ENCODE results near the gene RYR2. TPM values are rescaled to one million over a fixed set of nuclear protein-coding genes. Genes with fewer than 3 reads are reported as not detected.

RYR2 gene
- total RNA-seq, 2 donors from 2014 or later, result 7.6 to 8.8 TPM

- DNase-seq (ENCODE audit: low spot score), result no peak
- intact Hi-C loops (cut with DNase I), result no loop called here
Observed at GRCh38 chr1:237281481-237281880, 239.5 kb downstream of the RYR2 start.

DNA sequence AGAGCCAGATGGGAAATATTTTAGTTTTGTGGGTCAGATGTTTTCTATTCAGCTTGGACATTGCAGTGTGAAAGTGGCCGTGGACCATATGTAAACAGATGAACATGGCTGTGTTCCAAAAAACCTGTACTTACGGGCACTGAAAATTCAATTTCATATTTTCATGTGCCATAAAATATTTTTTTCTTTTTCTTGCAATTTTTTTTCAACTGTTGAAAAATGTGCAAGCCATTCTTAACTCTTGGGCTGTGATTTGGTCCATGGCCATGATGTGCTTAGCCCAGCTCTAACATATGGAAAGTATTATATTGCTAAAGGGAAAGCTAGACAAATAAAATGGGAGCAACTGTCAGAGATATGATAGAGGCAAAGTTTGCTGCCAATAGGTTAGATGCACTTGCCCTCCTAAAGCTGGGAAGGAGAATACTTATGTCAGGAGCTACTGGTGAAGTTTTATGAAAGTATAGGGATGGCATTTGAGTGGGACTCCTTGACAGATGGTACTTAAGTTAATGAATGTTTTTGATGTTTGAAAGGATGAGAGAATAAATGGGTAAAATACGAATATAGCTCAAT is 240.3 kb downstream of the RYR2 start:
- intact Hi-C loops (cut with DNase I), result no loop called here

GRCh38 chr1:237287876-237288521 is 246.0 kb downstream of the RYR2 start:
- no peak for DNase-seq (ENCODE audit: low spot score)
- intact Hi-C loops (cut with DNase I), result no loop called here

More for the DNA sequence above, 240.3 kb downstream of the RYR2 start:
- no peak for DNase-seq (ENCODE audit: low spot score)

DNA sequence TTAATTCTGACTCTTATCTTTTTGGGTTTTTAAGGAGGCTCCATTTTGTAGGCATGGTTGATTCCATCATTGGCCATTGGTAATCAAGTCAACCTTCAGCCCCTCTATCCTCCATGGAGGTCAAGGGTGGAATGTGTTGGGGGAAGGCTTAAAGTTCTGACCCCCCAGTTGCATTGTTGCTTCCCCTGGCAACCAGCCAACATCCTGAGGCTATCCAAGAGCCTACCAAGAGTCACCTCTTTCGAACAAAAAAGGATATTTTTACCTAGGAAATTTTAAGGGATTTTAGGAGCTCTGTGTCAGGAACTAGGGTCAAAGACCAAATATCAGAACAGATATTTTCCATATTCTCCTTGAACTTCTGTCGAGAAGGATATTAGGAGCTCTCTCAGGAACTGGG is 251.8 kb downstream of the RYR2 start:
- no peak for DNase-seq (ENCODE audit: low spot score)
- intact Hi-C loops (cut with DNase I), result no loop called here

GRCh38 chr1:237296861-237297260 is 254.9 kb downstream of the RYR2 start:
- intact Hi-C loops (cut with DNase I), result no loop called here

DNA sequence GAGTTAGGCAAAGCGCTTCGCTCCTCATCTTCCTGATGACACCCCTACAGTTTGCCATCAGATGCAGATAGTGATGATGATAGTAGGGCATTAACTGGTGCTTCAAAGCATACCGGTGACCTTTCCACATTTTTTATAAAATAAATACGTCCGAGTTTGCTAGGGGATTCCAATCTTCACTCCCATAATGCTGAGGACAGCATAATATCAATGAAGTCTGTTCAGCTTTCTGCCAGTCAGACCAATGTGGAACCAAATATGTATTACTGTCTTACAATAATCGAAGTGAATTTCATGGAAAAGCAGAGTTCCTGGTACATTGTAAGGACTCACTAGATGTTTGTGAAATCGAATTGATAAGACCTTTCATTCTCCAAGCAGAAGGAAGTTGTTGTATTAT is 258.7 kb downstream of the RYR2 start:
- intact Hi-C loops (cut with DNase I), result no loop called here
- DNase-seq (ENCODE audit: low spot score), result no peak

More at GRCh38 chr1:237296861-237297260, 254.9 kb downstream of the RYR2 start:
- no peak for DNase-seq (ENCODE audit: low spot score)

GRCh38 chr1:237303929-237304328 is 261.9 kb downstream of the RYR2 start:
- intact Hi-C loops (cut with DNase I), result no loop called here
- DNase-seq (ENCODE audit: low spot score), result no peak

DNA sequence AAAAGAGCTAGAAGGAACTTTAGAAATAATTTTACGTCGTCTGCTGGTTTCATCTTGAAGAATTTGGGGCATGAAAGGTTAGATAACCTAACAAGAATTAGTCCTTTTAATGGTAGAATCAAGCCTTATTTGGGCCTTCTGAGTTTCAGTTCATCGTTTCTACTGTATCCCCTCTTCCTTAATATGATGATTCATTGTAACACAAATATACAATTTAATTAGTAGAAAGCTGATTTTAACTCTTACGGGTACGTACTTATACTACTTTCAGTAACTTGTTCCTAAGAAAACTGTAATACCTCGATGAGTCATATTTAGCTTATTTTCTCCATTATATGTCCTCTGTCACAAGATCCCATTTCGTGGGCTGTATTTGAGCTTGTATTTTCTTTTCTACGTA is 264.7 kb downstream of the RYR2 start:
- no peak for DNase-seq (ENCODE audit: low spot score)
- intact Hi-C loops (cut with DNase I), result no loop called here

DNA sequence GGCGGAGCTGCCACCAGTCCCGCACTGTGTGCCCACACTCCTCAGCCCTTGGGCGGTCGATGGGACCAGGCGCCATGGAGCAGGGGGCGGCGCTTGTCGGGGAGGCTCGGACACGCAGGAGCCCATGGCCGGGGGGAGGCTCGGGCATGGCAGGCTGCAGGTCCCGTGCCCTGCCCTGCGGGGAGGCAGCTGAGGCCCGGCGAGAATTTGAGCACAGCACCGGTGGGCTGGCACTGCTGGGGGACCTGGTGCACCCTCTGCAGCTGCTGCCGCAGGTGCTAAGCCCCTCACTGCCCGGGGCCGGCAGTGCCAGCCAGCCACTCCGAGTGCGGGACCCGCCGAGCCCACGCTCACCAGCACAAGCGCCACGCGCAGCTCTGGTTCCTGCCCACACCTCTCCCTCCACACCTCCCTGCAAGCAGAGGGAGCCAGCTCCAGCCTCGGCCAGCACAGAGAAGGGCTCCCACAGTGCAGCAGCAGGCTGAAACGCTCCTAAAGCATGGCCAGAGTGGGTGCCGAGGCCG is 267.7 kb downstream of the RYR2 start:
- no peak for DNase-seq (ENCODE audit: low spot score)

DNA sequence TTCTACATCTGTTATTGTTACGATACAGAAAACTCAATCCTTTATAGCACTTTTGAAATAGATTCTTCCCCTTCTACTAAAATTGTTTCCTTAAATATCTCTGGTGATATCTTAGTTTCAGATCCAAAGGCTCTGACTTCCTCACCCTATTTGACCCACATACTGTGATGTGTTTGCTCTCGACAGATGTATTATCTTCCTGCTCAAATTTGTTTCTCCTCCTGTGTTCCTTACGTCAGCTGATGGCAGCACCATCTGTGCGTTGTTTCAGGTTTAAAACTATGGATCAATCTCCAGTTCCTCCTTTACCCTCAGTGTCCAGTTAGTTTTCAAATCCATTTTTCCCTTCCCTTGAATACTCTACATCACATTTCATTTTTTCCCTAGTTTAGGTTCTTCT is 274.4 kb downstream of the RYR2 start:
- intact Hi-C loops (cut with DNase I), result no loop called here
- DNase-seq (ENCODE audit: low spot score), result no peak

More for the DNA sequence above, 267.7 kb downstream of the RYR2 start:
- intact Hi-C loops (cut with DNase I), result no loop called here

- DNase-seq (ENCODE audit: low spot score), result no peak
- intact Hi-C loops (cut with DNase I), result no loop called here
Observed at GRCh38 chr1:237318748-237319147, 276.8 kb downstream of the RYR2 start.

DNA sequence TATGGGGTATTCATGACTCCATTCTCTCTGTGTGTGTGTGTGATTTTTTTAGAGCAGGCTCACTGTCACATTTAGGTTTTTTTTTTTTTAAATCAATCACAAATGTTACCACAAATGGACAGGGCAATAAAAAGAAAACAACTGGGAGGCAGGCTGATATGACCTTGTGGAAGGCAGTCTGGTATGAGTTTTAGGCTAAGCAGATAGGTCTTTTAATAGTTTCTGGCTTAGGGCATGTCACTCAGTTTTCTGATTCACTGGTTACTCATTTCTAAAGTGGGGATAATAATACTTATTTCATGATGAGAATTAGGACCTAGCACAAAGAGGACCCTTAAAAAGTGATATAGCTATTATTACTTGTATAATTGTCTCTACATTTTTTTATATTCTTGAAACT is 278.9 kb downstream of the RYR2 start:
- no peak for DNase-seq (ENCODE audit: low spot score)
- intact Hi-C loops (cut with DNase I), result no loop called here

DNA sequence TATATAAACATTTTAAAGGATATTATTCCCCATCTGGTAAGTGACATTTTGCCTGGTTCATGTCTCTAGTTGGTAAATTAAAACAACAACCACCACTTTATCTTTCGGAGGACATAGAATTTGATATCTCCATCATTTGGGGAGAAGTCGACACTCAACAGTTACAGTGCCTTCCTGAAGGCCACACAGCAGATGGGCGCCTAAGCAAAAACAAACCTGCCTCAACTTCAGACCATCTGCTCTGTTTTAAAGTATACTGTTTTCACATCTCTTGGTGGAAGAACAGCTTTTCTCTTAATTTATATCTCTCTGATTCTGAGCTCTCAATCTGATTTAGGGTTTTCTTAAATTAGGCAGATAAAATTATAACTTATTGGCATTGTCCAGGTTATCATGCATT is 282.2 kb downstream of the RYR2 start:
- no peak for DNase-seq (ENCODE audit: low spot score)
- intact Hi-C loops (cut with DNase I), result no loop called here

GRCh38 chr1:237327061-237327460 is 285.1 kb downstream of the RYR2 start:
- intact Hi-C loops (cut with DNase I), result no loop called here
- DNase-seq (ENCODE audit: low spot score), result no peak

DNA sequence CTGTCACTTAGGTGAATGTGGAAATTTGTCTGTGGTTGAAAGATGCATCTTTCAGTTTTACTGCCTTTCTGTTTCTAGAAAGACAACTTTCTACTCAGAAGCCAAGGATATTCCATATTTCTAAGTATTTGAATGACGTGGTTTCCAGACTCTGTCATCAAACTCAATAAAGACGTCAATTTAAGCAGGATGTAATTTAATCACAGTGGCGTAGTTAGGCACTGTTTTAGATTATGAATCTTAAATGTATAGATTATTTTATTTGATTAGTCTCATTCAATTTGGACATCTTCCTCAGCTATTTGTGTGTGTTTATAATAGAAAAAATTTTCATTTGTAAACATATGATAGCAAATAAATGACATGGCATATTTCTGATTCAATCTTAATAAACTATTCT is 298.9 kb downstream of the RYR2 start:
- DNase-seq (ENCODE audit: low spot score), result no peak
- intact Hi-C loops (cut with DNase I), result no loop called here

GRCh38 chr1:237341391-237341790 is 299.4 kb downstream of the RYR2 start:
- intact Hi-C loops (cut with DNase I), result no loop called here

DNA sequence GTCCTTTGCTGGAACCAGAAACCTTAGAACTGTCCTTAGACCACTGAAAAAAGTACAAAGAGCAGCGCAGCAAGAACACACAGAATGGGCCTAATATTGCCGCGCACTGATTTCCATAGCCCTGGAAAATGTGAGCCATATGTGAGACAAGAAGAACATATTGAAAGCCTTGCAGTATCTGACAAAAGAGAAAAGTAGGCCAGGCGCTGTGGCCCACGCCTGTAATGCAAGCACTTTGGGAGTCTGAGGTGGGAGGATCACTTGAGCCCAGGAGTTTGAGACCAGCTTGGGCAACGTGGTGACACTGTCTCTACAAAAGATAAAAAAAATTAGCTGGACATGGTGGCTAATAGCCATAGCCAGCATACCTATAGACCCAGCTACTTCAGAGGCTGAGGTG is 300.7 kb downstream of the RYR2 start:
- intact Hi-C loops (cut with DNase I), result no loop called here
- DNase-seq (ENCODE audit: low spot score), result no peak

More at GRCh38 chr1:237341391-237341790, 299.4 kb downstream of the RYR2 start:
- no peak for DNase-seq (ENCODE audit: low spot score)

DNA sequence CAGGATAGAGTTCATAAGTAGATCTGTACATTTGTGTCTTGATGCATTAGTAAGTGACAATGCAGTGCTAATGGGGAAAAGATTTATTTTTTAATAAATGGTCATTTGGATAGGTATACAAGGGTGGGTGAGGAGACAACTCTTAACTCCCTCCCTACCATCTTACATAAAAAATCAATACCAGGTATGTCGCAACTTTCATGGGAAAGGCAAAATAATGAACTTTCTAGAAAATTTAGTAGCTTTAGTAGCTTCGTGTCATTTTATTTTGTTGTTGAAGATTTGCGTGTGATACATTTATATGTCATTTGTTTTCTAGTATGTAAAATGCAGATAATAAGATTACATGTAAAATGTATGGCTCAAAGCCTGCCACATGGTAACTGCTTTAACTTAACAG is 310.8 kb downstream of the RYR2 start:
- intact Hi-C loops (cut with DNase I), result no loop called here
- DNase-seq (ENCODE audit: low spot score), result no peak

- intact Hi-C loops (cut with DNase I), result no loop called here
- no peak for DNase-seq (ENCODE audit: low spot score)
Observed at GRCh38 chr1:237353918-237354317, 311.9 kb downstream of the RYR2 start.

GRCh38 chr1:237355022-237355421 is 313.0 kb downstream of the RYR2 start:
- intact Hi-C loops (cut with DNase I), result no loop called here
- no peak for DNase-seq (ENCODE audit: low spot score)

DNA sequence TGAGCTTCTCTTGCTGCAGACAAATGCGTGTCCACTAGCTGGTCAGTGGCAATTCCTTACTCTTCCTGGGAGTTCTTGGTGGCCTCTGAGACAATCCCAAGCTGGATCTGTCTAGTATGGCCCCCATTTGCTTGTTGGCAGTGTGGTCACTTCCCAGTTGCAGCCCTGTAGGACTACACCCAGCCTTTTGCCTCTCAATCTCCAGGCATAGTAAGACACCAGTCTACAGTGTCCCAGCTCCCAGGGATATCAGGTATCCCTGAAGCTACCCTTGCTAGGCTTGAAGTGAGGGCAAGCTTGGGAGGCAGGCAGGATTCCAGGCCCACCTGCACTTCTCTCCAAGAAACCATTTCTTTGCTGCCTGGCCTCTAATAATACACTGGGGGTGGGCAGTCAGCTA is 316.6 kb downstream of the RYR2 start:
- intact Hi-C loops (cut with DNase I), result no loop called here

More for the DNA sequence above, 316.6 kb downstream of the RYR2 start:
- no peak for DNase-seq (ENCODE audit: low spot score)

Measured in posterior vena cava (tissue), 2 donors.